ENCODE results near the gene FRAS1.

The FRAS1 gene

DNA sequence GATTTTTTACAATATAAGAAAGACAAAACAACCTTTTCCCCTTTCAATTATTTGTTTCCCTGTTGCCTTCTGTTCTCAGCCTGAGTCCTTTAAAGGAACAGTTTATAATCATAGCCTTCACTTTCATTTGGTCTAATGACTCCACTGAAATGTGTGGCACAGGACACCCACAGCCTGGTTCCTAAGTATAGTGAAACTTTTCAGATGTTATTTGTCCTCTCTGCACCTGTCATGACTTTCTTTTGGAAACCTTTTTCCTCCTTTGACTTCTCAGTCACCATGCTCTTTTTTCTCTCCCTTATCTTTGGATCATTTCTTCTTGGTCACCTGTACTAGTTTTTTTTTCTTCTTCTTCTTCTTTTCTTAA lies 256.6 kb downstream of the FRAS1 start:
- Histone ChIP-seq H3K9me3 (ENCODE audit: insufficient read depth, low read length, severe bottlenecking) (no peaks in the 10 kb centered on the region), H3K9ac (ENCODE audit: low read depth, low read length) (no peak overlapping the region), H3K4me3 (ENCODE audit: low read depth in 1 of 2, low read length in 2 of 2) (no peak overlapping the region), H3K27ac (ENCODE audit: low read length) (no peak overlapping the region), H4K20me1 (ENCODE audit: insufficient read depth, low read length) (no peaks in the 10 kb centered on the region), H2AFZ (ENCODE audit: low read depth, low read length) (no peak overlapping the region), H3K79me2 (ENCODE audit: insufficient read depth, low read length) (no peaks in the 10 kb centered on the region), H3K36me3 (ENCODE audit: insufficient read depth, low read length) (no peaks in the 10 kb centered on the region), H3K4me2 (ENCODE audit: insufficient read depth, low read length) (no peak overlapping the region), H3K4me1 (ENCODE audit: insufficient read depth, low read length) (no peaks in the 10 kb centered on the region), H3K27me3 (ENCODE audit: insufficient read depth, low read length, poor library complexity) (no peaks in the 10 kb centered on the region)
- ATAC-seq (ENCODE audit: insufficient read depth, low read depth) (no peak), DNase-seq (no peak)
- TF ChIP-seq EZH2 (IDR thresholded peaks at IDR 0.05; ENCODE audit: borderline replicate concordance, low read depth, low read length, severe bottlenecking) (no peak), CTCF (IDR thresholded peaks at IDR 0.05; ENCODE audit: borderline replicate concordance, extremely low read depth, low read length, poor library complexity, severe bottlenecking) (no peak)

- no peak overlapping the region for H2AFZ ChIP-seq (ENCODE audit: low read depth, low read length)
- H3K27me3 ChIP-seq (ENCODE audit: insufficient read depth, low read length, poor library complexity) = no peaks in the 10 kb centered on the region
- no peak overlapping the region for H3K9ac ChIP-seq (ENCODE audit: low read depth, low read length)
- TF ChIP-seq CTCF (IDR thresholded peaks at IDR 0.05; ENCODE audit: borderline replicate concordance, extremely low read depth, low read length, poor library complexity, severe bottlenecking) = no peak
- no peak for TF ChIP-seq EZH2 (IDR thresholded peaks at IDR 0.05; ENCODE audit: borderline replicate concordance, low read depth, low read length, severe bottlenecking)
- H3K36me3 ChIP-seq (ENCODE audit: insufficient read depth, low read length) = no peaks in the 10 kb centered on the region
- H3K79me2 ChIP-seq (ENCODE audit: insufficient read depth, low read length) = no peaks in the 10 kb centered on the region
- no peaks in the 10 kb centered on the region for H4K20me1 ChIP-seq (ENCODE audit: insufficient read depth, low read length)
- ATAC-seq (ENCODE audit: insufficient read depth, low read depth) (no peak), DNase-seq (no peak)
- H3K4me1 ChIP-seq (ENCODE audit: insufficient read depth, low read length) = peaks cover 18% of the 10 kb centered on the region
- no peak overlapping the region for H3K4me3 ChIP-seq (ENCODE audit: low read depth in 1 of 2, low read length in 2 of 2)
- no peaks in the 10 kb centered on the region for H3K9me3 ChIP-seq (ENCODE audit: insufficient read depth, low read length, severe bottlenecking)
- H3K4me2 ChIP-seq (ENCODE audit: insufficient read depth, low read length) = no peak overlapping the region
- no peak overlapping the region for H3K27ac ChIP-seq (ENCODE audit: low read length)
These were observed 261.0 kb downstream of the FRAS1 start for GRCh38 chr4:78318126-78318525.

- no peaks in the 10 kb centered on the region for H3K9me3 ChIP-seq (ENCODE audit: insufficient read depth, low read length, severe bottlenecking)
- no peaks in the 10 kb centered on the region for H3K79me2 ChIP-seq (ENCODE audit: insufficient read depth, low read length)
- ATAC-seq (ENCODE audit: insufficient read depth, low read depth) (peak; percentile 94), DNase-seq (peak; percentile 63)
- no peak overlapping the region for H3K9ac ChIP-seq (ENCODE audit: low read depth, low read length)
- TF ChIP-seq CTCF (IDR thresholded peaks at IDR 0.05; ENCODE audit: borderline replicate concordance, extremely low read depth, low read length, poor library complexity, severe bottlenecking) (no peak), EZH2 (IDR thresholded peaks at IDR 0.05; ENCODE audit: borderline replicate concordance, low read depth, low read length, severe bottlenecking) (no peak)
- peak overlapping the region; percentile 54; the same call in 1 of the 2 replicates for H2AFZ ChIP-seq (ENCODE audit: low read depth, low read length)
- peaks cover 3% of the 10 kb centered on the region for H3K27me3 ChIP-seq (ENCODE audit: insufficient read depth, low read length, poor library complexity)
- H3K36me3 ChIP-seq (ENCODE audit: insufficient read depth, low read length) = no peaks in the 10 kb centered on the region
- H3K4me2 ChIP-seq (ENCODE audit: insufficient read depth, low read length) = peak overlapping the region; percentile 63
- peak overlapping the region in 1 of 2 experiments; percentile 46; a peak in 2 of 4 replicates for H3K4me3 ChIP-seq (ENCODE audit: low read depth in 1 of 2, low read length in 2 of 2)
- peak overlapping the region; percentile 31; the same call in 1 of the 2 replicates for H3K27ac ChIP-seq (ENCODE audit: low read length)
- H4K20me1 ChIP-seq (ENCODE audit: insufficient read depth, low read length) = no peaks in the 10 kb centered on the region
- peaks cover 18% of the 10 kb centered on the region for H3K4me1 ChIP-seq (ENCODE audit: insufficient read depth, low read length)
These were observed 263.3 kb downstream of the FRAS1 start for GRCh38 chr4:78320349-78320935.

Measured in DND-41 (cell line).